ENCODE measurements around the gene PLIN5.

GRCh38 chr19:4553775-4554174 lies 18.8 kb upstream of the PLIN5 start:
- no peak for TF ChIP-seq CTCF (IDR thresholded peaks at IDR 0.05)
- no peak for TF ChIP-seq POLR2A (IDR thresholded peaks at IDR 0.05)
- no peak for TF ChIP-seq EP300 (IDR thresholded peaks at IDR 0.05)

All from tibial nerve (tissue), 4 donors.